Adipose tissue (tissue), 3 donors: Measurements from ENCODE around the gene PLXNA3. TPM values are rescaled to one million over a fixed set of nuclear protein-coding genes. Genes with fewer than 3 reads are reported as not detected.
"Not testable (repeated sequence)": the region's sequence is repeated elsewhere in the genome, so short reads cannot be mapped to it uniquely, and the experiment has no call there.

Source experiments
- H3K27ac ChIP-seq: one replicate; pipeline ENCODE4 v1.5.1; 2013; ENCODE audit warnings: low read depth, low read length
- WGBS, 3 donors: extraction: QIAGEN DNeasy Blood & Tissue Kit; methylation state at CpG; one replicate each; pipeline ENCODE4 v1.1.7; 2013; 5-methylcytosine and 5-hydroxymethylcytosine counted together
- polyA plus RNA-seq, 3 donors: library from polyadenylated mRNA; stranded (reverse); fragments of 200-250 nt; gene quantifications; one replicate each; pipeline ENCODE4 v1.2.3, GENCODE V29; 2013
- donor health status: healthy with polysubstance abuse.
- donor health status: Bipolar disorder and iron deficiency.
- donor health status: healthy.

The PLXNA3 gene
- polyA plus RNA-seq, 3 donors = 6.3 to 11.6 (median 9.7) TPM

GRCh38 chrX:154486396-154487207 lies 28.5 kb downstream of the PLXNA3 start, which contains the start of gene UBL4A:
Gene UBL4A, minus strand, starts transcription at chrX:154486615. Its CDS starts 31 bp downstream, at chrX:154486584.
- 0 to 35% (median 1%) methylated on average over 22 to 73 of the region's 95 CpGs for WGBS, 3 donors
- no peak within 1 kb of the TSS for H3K27ac ChIP-seq

- no peak overlapping the region for H3K27ac ChIP-seq
- WGBS, 3 donors = 86 to 97% (median 93%) methylated on average over 21 to 28 of the region's 28 CpGs
These were observed 29.6 kb downstream of the PLXNA3 start for GRCh38 chrX:154487518-154488290.

- H3K27ac ChIP-seq = no peak overlapping the region
- WGBS, 3 donors = 88 to 94% (median 90%) methylated on average over 8 to 20 of the region's 20 CpGs
These were observed 30.4 kb downstream of the PLXNA3 start for GRCh38 chrX:154488336-154489075.

GRCh38 chrX:154489182-154489581 lies 31.1 kb downstream of the PLXNA3 start:
- no peak overlapping the region for H3K27ac ChIP-seq
- 85 to 96% (median 94%) methylated on average over 3 to 4 of the region's 4 CpGs for WGBS, 3 donors

- WGBS, 3 donors = 0 to 42% (median 0%) methylated on average over 10 to 18 of the region's 19 CpGs
These were observed 31.9 kb downstream of the PLXNA3 start for GRCh38 chrX:154490021-154490413.

GRCh38 chrX:154490414-154491083 lies 32.5 kb downstream of the PLXNA3 start, which contains the start of gene SLC10A3:
Gene SLC10A3, minus strand, starts transcription at chrX:154490629. Its CDS starts 1,689 bp downstream, at chrX:154488940.
- H3K27ac ChIP-seq = peak within 1 kb of the TSS; percentile 66
- 0 to 29% (median 0%) methylated on average over 29 to 63 of the region's 71 CpGs for WGBS, 3 donors

More at GRCh38 chrX:154490021-154490413, 31.9 kb downstream of the PLXNA3 start:
- peak overlapping the region; percentile 66 for H3K27ac ChIP-seq

GRCh38 chrX:154494715-154495114 lies 36.6 kb downstream of the PLXNA3 start:
- WGBS, 3 donors = 66 to 92% (median 86%) methylated on average over 3 of the region's 3 CpGs
- H3K27ac ChIP-seq = no peak overlapping the region

GRCh38 chrX:154495472-154495922 lies 37.4 kb downstream of the PLXNA3 start:
- H3K27ac ChIP-seq = no peak overlapping the region
- 68 to 91% (median 69%) methylated on average over 4 to 6 of the region's 6 CpGs for WGBS, 3 donors

GRCh38 chrX:154496591-154497137 lies 38.6 kb downstream of the PLXNA3 start:
- WGBS, 3 donors = 59 to 81% (median 80%) methylated on average over 4 of the region's 4 CpGs
- H3K27ac ChIP-seq = not testable (repeated sequence)

GRCh38 chrX:154501423-154501822 lies 43.3 kb downstream of the PLXNA3 start:
- WGBS, 3 donors = 87 to 97% (median 88%) methylated on average over 7 of the region's 7 CpGs
- not testable (repeated sequence) for H3K27ac ChIP-seq

GRCh38 chrX:154502098-154502497 lies 44.0 kb downstream of the PLXNA3 start:
- 82 to 90% (median 85%) methylated on average over 8 of the region's 8 CpGs for WGBS, 3 donors
- no peak overlapping the region for H3K27ac ChIP-seq

- 80 to 92% (median 87%) methylated on average over 3 of the region's 3 CpGs for WGBS, 3 donors
- no peak overlapping the region for H3K27ac ChIP-seq
These were observed 44.9 kb downstream of the PLXNA3 start for GRCh38 chrX:154502989-154503388.

- no peak overlapping the region for H3K27ac ChIP-seq
- 58 to 92% (median 74%) methylated on average over 8 to 12 of the region's 12 CpGs for WGBS, 3 donors
These were observed 47.7 kb downstream of the PLXNA3 start for GRCh38 chrX:154505734-154506133.

- no peak overlapping the region for H3K27ac ChIP-seq
- 91 to 94% (median 91%) methylated on average over 13 to 37 of the region's 37 CpGs for WGBS, 3 donors
These were observed 48.6 kb downstream of the PLXNA3 start for GRCh38 chrX:154506483-154507332.

- H3K27ac ChIP-seq = no peak overlapping the region
- 84 to 89% (median 84%) methylated on average over 17 to 24 of the region's 24 CpGs for WGBS, 3 donors
These were observed 49.7 kb downstream of the PLXNA3 start for GRCh38 chrX:154507673-154508383.

- WGBS, 3 donors = 85 to 98% (median 91%) methylated on average over 4 to 13 of the region's 13 CpGs
- H3K27ac ChIP-seq = no peak overlapping the region
These were observed 50.3 kb downstream of the PLXNA3 start for GRCh38 chrX:154508384-154508745.
